GM18511 (cell line): ENCODE results near the gene ROR2.
"Not testable (repeated sequence)": the region's sequence is repeated elsewhere in the genome, so short reads cannot be mapped to it uniquely, and the experiment has no call there.

Experiments used
- ATAC-seq: cut with Tn5 transposase; IDR thresholded peaks from one replicate; pipeline ENCODE4 v1.9.1; 2021; ENCODE audit warnings: mild to moderate bottlenecking, moderate library complexity; ENCODE audit not compliant: unreplicated experiment

Gene ROR2

GRCh38 chr9:91549177-91549576, 400.9 kb downstream of the ROR2 start:
- no peak for ATAC-seq

- ATAC-seq = no peak
Observed at GRCh38 chr9:91547081-91547480, 402.9 kb downstream of the ROR2 start.

- no peak for ATAC-seq
Observed at GRCh38 chr9:91546574-91546973, 403.5 kb downstream of the ROR2 start.

- ATAC-seq = no peak
Observed at GRCh38 chr9:91541734-91542133, 408.3 kb downstream of the ROR2 start.

GRCh38 chr9:91540506-91540905, 409.5 kb downstream of the ROR2 start:
- ATAC-seq = not testable (repeated sequence)

- no peak for ATAC-seq
Observed at GRCh38 chr9:91536211-91536691, 413.8 kb downstream of the ROR2 start.

GRCh38 chr9:91534374-91534773, 415.7 kb downstream of the ROR2 start:
- no peak for ATAC-seq

- no peak for ATAC-seq
Observed at GRCh38 chr9:91533382-91533781, 416.6 kb downstream of the ROR2 start.

- no peak for ATAC-seq
Observed at GRCh38 chr9:91532325-91532724, 417.7 kb downstream of the ROR2 start.

- ATAC-seq = no peak
Observed at GRCh38 chr9:91530829-91531228, 419.2 kb downstream of the ROR2 start.

GRCh38 chr9:91522481-91522880, 427.5 kb downstream of the ROR2 start:
- no peak for ATAC-seq

GRCh38 chr9:91519520-91520277, 430.3 kb downstream of the ROR2 start:
- ATAC-seq = no peak

- no peak for ATAC-seq
Observed at GRCh38 chr9:91518462-91518861, 431.6 kb downstream of the ROR2 start.

GRCh38 chr9:91517801-91518200, 432.2 kb downstream of the ROR2 start:
- no peak for ATAC-seq

GRCh38 chr9:91517332-91517731, 432.7 kb downstream of the ROR2 start:
- ATAC-seq = not testable (repeated sequence)

- no peak for ATAC-seq
Observed at GRCh38 chr9:91516777-91517176, 433.3 kb downstream of the ROR2 start.

GRCh38 chr9:91516081-91516480, 433.9 kb downstream of the ROR2 start:
- no peak for ATAC-seq

GRCh38 chr9:91515074-91515687, 434.8 kb downstream of the ROR2 start:
- peak; percentile 84 for ATAC-seq
